ENCODE data around the gene CDC42EP1.

Gene CDC42EP1

GRCh38 chr22:37616201-37617083, 56.2 kb downstream of the CDC42EP1 start:
- no peak for DNase-seq

- no peak for DNase-seq
Observed at GRCh38 chr22:37617431-37617830, 57.2 kb downstream of the CDC42EP1 start.

DNA sequence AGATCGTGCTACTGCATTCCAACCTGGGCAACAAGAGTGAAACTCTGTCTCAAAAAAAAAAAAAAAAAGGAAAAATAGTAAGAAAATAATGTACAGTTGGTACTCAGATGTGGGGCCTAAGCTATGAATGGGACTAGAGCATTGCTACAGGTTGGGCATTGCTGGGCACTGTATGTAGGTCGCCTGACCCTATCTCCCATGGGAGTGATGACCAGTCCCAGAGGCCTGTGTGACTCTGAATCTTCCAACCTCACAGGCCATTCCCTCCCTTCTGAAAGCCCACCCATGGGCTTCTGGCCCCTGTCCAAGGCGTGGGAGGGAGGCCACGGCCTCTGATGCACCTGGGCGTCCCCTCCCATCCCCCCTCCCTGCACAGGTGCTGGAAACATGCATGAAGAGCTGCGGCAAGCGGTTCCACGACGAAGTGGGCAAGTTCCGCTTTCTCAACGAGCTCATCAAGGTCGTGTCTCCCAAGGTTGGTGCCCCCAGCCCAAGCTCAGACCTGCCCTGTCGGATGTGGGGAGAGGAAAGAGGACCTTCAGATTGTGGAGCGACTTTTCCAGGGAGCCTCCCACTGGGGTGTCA, 57.9 kb downstream of the CDC42EP1 start:
- no peak for DNase-seq

- no peak for DNase-seq
Observed at GRCh38 chr22:37618674-37619073, 58.4 kb downstream of the CDC42EP1 start.

All from hematopoietic multipotent progenitor cell treated with erythropoietin and hydrocortisone succinate and interleukin-3 and kit ligand, for 8 days (in vitro differentiated cells).